Activated CD4-positive, CD25-positive, alpha-beta regulatory T cell (primary cell): Measurements from ENCODE around the gene RNF157.
A peak's percentile ranks its signal among the peaks of the same experiment; 100 is the strongest.

ENCODE experiments used
- DNase-seq, 4 experiments: peaks; one replicate each; lab custom pipeline; 2025; lab: John Stamatoyannopoulos, UW

The RNF157 gene

DNA sequence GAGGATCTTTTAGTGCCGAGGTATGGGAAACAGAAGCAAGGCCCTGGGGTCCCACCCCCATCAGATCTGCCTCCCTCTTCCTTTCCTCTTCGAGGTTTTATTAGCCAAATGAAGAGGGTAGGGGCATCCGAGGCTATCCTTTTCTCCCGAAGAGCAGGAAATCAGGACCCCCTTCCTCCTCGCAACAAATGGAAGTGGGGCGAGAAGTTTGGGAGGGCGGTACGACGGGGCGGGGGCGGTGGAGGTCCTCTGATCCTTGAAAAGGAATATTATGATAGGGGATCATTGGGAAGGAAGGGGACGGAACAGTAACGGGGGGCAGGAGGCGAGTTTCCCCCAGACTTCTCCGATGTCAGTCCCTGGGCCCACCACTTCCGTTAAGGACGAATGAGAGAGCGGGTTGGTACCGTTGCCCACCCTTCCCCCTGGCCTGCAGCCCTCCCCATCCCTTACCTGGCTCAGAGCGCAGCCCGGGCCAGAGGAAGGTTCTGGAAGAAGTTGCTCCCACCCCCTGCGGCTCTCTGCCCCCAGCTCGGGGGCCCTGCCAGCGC, 99.6 kb downstream of the RNF157 start:
- DNase-seq = no peak

DNA sequence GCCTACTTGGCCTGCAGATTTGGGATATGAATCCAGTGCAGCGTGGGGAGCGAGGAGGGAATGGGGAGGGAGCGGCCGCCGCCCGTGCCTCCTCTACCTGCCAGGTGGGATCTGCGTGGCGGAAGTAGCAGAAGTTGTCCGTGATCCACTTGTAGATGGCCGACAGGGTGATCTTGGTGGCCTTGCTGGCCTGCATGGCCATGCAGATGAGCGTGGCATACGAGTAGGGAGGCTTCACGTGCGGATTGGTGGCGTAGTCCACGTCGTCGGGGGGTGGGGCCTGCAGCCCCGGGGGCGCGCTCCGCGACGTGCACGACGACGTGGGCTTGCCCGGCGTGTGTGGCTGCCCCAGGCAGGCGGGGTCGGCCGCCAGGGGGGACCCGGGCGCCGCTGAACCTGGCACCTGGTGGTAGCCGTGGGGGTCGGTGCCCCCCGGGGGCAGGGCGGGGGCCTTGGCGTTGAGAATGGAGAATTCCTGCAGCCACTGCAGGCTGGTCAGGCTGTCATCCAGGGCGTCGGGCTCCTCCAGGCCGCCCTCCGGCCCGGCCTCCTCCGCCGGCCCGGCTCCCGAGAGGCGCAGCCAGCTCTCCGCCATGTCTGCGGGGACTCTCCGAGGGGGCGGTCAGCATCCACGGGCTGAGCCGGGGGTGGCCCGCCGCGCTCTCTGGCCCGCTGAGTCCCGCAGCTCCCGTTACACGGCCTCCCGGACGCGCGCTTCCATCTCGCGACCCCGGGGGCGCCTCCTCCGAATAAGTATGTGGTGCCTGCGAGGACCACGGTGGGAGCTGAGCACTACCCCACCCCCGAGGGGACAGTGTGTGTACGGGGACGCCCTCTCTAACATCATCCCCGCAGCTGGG, 100.3 kb downstream of the RNF157 start:
- DNase-seq = peak in 2 of 4 experiments; percentile 30 to 49

DNA sequence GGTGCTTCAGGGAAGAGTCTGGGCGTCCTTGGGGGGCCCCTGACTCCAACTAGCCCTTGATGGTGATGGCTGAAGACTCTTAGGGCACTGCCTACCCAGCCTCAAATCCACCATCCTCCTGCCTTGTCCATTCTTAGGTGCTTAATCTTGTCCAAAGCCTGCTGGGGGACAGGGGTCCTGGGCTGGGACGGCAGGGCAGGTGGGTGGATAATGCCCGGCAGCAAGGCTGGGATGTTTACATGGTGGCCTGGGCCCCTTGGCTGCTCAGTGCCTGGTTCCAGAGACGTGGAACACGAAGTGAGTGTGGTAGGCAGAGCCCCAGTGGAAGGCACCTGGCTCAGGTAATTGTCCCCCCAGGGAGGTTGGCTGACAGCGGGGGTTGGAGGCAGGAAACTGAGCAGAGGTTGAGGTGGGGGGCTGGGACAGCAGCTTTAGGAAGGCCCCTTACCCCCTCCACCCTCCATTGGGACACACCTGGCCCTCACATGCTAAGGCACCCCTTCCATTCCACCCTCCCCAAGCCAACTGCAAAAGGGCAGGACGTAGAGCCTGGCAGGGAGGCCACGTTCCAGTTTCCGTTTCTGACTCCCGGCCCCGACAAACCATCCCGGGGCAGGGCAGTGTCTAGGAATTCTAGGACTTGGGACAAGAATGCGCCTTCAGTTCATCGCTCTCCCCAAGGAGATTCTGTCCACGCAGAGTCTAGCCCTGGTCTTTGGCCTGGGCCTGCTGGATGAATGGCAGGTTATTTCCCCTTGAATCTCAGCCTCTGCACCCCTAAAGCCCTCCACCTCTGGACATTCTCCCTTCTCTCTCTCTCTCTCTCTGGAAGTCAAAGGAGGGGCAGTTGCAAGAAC, 101.2 kb downstream of the RNF157 start:
- no peak for DNase-seq

DNA sequence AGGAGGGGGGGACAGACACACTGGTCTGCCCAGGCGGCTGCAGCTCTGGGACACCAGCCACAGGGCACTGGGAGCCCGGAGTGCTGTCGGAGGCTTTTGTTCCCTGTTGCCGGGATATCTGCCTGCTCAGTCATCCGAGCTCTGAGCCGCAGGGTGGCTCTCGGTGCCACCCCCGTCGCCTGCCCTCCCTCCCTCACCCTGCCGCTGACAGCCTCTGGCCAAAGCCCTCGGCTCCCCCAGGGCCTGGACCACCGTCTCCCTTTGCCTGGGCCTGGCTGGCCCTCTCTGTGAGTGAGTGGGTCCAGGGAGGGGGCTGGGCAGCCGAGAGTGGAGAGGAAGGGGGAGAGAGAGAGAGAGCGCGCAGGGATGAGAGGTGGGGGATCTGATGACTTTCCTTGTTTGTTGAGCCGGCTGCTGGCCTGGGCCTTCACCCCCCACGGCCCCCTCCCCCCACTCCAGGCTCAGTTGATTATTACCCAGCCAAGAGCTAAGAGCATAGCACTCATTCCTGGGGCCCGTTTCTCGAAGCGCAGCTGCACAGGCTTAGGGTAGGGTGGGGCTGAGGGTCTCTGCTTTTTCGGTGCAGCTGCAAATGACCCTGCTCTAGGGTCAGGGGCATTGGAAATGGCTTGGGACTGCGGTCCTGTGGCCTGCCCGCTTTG, 101.9 kb downstream of the RNF157 start:
- no peak for DNase-seq

DNA sequence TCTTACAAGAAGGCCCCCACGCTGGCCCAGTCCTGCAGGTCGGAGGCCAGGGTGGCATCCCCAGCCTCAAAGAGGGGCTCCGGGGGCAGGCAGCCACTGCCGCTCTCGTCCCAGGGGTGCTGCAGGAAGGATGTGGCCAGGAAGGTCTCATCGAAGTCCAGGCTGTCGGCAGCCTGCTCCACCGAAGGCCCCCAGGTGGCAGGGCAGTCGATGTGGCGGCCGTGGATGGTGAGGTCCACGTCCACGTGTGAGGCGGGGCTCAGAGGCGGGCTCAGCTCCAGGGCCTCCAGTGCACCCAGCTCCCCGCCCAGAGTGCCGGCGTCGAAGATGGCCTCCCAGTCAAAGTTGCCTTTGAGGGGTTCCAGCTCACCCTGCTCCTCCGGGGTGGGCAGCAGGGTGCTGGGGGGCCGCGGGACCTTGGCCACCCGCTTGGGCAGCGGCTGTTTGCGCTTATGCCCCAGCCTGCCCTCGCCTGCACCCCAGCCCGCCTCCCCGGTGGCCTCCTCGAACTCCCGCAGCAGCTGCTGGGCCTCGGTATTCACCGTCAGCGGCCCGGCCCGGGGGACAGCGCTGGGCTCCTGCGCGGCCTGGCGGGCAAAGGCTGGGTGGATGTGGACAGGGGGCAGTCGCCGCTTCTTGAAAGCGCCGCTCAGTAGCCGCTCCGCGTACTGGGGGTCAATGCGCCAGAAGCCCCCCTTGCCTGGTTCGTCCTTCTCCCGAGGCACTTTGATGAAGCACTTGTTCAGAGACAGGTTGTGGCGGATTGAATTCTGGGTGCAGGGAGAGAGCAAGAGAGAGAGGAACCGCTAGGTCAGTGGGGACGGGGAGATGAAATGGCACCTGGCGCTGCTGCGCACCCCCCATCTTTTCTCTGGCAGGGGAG, 102.7 kb downstream of the RNF157 start:
- DNase-seq = no peak

DNA sequence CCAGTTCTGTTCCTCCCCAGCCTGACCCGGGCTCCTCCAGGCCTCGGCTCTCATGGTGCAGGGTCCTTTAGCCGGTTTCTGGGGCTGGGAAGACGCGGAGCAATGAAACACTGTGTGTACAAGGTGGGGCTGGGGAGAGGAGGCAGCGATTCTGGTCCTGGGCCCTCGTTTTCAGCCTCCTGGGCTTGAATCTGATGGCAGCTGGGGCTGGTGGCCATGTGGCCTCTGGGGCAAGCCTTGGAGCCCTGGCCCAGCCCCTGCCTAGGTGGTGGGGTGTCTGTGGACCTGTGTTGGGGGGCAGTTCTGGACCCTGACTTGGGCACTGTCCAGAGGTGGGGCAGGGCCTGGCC, 103.3 kb downstream of the RNF157 start:
- DNase-seq = no peak

DNA sequence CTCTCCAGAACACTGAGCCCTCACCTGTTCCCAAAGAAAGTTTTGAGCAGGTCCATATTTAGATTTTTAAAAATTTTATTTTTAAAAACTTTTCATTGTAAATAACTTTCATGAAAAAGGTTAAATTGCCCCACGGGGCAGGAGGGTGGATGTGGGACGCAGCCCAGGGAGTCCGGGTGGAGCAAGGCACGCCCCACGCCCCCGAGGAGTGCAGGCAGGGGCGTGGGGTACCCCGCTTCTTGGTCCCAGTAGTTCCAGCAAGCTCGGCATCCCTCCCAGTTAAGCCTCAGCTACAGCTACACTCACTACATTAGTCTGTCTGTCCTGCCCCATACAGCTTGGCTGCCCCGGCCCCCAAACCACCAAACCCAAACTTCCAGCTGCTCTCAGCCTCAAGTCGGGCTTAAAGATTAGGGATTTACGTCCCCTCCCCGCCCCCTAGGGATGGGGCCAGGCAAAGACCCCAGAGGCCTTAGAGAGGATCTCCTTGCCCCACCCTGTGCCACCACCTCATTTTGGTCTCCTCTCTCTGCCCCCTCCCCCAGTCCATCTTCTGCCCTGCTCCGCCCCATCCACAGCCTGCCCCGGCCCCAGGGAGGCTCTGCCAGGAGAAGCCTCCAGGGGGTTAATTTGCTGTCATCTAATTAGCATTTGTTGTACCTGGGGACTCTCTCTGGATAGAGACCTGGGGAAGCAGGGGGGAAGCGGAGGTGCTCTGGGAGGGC, 103.9 kb downstream of the RNF157 start:
- no peak for DNase-seq

DNA sequence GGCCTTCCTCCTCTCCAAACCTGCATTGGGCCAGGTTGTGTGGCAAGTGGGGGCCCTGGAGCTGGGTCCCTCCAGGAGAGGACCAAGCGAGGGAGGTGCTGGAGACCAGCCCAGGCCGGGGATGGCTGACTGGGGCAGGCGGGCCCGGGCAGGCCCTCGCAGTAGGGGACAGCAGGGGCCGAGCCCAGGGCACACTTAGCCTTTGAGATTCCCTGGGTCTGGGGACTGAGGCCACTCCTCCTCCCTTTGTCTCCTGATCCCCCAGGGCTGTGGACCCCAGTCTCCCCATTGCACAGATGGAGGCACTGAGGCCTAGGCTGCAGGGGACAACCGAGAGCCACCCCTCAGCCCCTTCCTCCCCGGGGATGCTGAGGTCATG, 104.5 kb downstream of the RNF157 start:
- DNase-seq = no peak

DNA sequence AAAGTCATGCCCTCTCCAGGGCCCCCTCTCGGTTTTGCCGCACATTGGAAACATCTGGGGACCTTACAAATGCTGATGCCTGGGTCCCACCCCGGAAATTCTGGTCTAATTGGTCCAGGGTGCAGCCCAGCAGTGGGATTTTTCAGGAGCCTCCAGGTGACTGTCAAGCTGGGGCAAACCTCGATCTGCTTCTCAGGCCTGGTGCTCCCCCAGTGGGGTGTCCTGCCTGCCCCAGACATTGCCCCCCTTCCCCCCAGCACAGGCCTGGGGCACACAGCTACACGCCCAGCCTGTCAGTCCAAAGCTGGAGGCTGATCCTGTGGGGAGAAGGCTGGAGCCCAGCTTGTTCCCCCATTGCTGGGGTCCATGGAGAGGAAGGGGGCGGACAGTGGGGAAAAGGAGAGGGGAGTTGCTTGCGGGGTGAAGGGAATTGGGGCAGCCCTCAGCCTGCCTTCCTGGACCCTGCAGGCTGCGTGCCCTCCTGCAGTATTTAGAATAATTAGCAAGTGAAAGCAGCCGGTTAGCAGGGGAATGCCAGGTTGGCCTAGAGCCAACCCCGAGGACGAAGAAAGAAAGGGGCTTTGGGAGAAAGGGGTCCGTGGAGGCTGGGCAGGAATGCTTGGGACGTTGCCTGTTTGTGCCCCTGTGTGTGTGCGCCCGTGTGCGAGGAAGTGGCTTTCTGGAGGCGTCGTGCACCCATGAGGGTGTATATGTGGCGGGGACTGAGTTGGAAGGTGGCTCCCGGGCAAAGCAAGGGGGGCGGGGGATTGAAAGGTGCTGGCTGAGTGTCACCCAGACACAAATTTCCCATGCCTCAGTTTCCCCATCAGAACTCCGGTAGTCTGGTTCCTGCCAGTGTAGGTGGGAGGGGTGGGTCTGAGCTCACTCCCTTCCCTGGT, 105.1 kb downstream of the RNF157 start:
- no peak for DNase-seq

DNA sequence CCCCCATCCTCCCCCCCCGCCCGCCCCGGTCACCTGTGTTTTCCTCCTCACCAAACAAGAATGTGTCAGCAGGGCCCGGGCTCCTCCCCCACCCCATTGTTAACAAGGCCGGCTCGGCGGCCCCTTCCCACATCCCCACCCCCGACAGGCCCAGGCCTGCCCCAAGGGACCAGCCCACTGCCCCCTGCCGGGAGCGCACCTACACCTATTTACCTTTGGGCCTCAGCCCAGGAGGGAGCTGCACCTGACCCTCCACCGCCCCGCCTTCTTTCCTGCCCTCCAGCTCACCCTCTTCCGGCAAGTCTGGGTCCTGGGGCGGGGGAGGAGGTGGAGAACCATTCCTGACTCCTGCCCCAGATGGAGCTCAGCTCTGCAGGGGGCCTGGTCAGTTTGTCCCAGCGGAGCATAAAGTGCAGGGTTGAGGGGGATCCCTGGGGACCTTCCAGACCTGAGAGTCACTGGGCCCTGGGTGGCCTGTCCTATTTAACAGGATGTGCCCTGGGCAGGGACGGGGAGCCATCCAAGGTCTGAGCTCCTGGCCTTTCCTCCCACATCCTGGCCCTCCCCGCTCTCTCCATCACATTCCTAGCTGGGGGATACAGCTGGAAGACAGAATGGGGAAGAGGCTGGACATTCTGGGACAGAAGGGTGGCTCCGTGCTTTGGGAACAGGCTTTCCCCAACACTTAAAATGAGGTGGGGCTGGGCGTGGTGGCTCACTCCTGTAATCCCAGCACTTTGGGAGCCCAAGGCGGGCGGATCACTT, 107.5 kb downstream of the RNF157 start:
- DNase-seq = no peak

DNA sequence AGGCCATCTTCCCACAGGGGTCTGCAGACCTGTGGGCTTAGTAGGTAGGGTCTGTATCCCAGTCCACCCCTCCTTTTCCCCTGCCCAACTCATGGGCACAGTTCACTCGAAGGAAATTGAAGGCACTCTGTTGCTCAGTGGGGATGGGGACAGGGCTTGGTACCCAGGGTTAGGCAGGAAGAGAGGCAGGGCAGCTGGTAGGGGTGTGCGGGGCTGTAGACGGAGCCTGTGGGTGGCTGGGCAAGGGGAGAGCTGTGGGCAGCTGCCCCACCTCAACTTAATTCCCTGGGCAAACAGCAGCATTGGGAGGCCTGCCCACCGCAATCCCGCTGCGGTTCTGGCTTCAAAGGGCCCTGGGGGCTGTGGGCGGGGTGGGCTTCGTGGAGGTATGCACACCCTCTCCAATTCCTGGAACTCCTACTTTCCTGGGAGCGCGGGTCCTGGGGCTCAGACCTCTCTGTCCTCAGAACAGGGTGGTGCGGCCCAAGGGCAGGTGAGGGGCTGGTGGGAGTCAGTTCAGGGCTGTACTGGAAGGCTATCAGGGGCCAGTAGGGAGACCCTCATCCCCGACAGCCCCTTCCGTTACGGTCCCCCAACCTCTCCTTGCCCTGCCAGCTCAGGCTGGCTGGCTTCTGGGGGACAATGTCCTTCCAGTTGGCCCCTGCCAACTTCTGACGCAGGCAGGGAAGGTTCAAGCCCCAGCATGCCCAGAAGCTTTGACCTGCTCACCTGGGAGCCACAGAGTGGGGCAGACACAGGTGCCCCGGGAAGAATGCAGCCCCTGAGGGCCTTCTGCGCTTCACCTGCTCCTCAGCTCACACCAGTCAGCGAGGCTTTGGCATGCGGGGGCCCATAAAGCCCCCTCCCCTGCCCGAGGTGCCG, 108.4 kb downstream of the RNF157 start:
- DNase-seq = no peak

DNA sequence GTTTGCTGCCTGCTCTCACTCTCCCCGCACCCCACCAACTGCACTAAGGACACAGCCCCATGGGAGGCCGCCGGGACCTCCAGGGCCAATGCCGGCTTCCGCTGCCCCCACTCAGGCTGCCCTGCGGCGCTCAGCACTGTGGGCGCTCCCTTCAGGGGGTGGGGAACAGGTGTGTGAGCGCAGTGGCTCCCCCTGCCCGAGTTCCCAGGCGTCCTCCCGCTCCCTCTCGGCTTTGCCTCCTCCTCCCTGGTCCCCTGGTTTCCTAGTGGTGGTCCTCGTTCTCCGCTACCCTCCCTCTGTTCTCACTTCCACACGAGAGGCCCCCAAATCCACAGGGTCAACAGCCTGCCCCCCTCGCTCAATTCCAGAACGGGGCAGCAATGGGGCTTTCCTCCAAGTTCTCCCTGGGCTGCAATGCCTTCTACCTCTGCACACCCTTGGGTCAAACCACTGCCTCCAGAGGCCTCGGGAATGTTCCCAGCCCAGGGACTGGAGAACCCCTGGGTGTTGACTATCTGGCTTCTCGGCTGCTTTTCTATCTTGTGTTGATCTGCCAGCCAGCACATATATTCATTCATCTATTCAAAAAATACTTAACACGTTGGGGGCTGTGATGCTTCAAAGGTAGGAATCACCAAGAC, 109.1 kb downstream of the RNF157 start:
- DNase-seq = no peak

DNA sequence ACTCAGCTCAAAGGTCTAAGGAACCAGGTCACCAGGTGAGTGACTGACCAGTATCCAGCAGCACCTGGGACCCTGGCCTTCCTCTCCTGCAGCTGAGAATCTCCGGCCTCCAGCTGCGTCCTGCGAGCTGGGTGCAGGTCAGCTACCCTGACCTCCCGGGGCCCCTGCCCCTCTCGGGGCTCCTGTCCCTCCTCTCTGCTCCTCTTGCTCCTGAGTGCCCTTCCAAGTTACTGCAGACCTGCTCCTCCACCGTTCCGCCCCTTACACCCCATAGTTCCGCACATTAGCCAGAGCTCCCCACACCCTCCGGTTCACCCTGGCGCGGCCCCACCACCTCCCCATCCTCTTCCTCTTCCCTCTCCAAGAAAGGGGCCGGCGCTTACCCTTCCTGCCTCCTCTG, 109.8 kb downstream of the RNF157 start:
- DNase-seq = no peak

DNA sequence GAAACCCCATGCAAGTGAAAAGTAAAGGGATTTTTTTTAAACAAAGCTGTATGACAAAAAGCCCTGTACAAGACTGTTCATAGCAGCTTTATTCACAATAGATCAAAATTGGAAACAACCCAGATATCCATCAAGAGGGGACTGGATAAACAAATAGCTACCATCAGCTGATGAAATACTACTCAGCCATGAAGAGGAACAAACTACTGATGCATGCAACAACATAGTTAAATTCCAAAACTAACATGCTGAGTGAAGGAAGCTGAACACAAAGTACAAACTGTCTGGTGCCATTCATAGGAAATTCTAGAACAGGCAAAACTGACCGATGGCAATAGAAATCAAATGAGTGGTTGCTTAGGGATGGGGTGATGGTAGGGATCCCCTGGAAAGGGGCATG, 114.4 kb downstream of the RNF157 start:
- no peak for DNase-seq

DNA sequence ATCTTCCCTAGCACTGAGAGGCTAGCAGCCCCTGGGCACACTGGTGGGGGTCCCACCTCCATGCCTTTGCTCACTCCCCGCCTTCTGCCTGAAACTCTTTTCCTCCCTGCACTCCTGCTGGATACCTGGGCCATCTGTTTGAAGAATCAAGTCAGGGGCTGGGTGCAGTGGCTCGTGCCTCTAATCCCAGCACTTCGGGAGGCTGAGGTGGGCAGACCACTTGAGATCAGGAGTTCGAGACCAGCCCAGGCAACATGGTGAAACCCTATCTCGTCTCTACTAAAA, 115.0 kb downstream of the RNF157 start:
- no peak for DNase-seq

DNA sequence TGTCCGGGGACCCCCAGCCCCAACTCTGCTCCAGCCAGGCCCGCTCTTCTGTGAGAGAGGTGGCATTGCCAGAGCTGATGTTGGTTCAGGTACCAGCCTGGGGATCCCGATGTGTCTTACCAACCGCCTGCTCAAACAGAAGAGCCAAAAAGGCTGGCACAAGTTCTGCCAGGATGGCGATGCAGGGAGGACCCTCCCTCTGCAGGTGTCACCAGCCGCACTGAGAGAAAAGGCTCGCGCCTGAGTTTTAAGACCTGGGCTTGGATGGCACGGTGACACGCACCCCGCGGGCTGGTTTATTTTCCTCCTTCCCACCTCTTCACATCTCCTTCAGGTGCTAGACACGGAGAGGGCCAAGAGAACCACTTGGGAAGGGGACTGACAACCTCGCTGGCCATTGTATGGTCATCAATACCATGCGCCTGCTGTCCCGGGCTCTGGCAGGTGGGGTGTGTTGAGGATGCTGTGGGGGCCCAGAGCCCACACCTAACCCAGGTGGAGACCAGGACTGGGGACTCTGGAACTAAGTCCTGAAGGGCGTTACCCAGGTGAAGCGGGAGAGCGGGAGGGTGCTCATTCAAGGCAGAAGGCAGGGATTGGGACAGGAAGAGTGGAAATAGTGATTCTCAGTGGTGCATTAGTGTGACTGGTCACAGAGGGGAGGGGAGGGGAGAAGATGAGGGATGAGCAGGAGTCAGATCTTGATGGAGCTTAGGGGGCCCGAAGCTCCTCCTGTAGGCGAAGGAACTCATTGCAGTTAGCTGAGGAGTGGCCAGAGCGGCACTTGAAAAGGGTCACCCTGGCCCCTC, 115.5 kb downstream of the RNF157 start:
- no peak for DNase-seq
